Measurements from ENCODE around the gene FCGR3B.
"Not testable (repeated sequence)": the region's sequence is repeated elsewhere in the genome, so short reads cannot be mapped to it uniquely, and the experiment has no call there.

Gene FCGR3B

DNA sequence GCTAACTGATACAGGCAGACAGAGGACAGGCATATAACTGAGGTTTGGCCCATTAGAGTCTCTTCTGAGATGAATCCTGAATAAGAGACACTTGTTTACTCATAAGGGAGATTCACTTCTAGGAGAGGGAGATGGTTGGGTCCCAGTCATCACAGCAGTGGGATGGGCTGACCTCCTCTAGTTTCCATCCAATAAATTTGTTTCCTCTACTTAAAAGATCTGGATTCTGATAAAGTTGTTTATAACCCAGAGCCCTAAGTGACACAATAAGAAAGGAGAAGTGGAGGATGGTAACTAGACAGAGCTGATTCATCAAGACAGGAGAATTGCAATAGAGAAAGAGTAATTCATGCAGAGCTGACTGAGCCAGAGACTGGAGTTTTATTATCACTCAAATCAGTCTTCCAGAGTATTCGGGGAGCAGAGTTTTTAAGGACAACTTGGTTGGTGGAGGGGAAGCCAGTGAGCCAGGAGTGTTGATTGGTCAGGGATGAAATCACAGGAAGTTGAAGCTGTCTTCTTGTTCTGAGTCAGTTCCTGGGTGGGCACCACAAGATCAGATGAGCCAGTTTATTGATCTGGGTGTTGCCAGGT lies 5.3 kb upstream of the FCGR3B start:
- DNase-seq; H3K36me3 ChIP-seq (replicated peaks); H3K27me3 ChIP-seq (replicated peaks); H3K27ac ChIP-seq; in situ Hi-C loops (cut with HindIII; ENCODE audit: low pct_ligation_motif_present, low sequenced_read_pairs); H3K4me3 ChIP-seq (ENCODE audit: low read depth, low read length): not testable (repeated sequence)

DNA sequence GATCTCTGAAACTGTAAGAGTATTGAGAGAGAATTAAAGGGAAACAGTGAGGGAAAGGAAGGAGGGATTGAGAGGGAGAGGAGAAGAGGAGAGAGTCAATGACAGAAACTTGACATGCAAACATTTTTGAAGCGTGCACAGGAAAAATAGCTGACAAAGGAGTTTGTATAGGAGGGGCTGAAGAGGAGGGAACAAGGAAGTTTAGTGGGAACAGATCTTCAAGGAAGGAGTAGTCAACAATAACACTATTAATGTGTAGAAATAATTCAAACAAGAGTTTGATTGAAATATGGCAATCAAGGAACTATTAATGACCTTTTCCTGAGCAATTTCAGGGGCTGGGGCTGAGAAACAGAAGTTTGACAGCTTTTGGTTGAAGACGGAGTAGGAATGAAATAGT lies 4.0 kb upstream of the FCGR3B start:
- H3K27ac ChIP-seq; in situ Hi-C loops (cut with HindIII; ENCODE audit: low pct_ligation_motif_present, low sequenced_read_pairs); H3K27me3 ChIP-seq (replicated peaks); DNase-seq; H3K4me3 ChIP-seq (ENCODE audit: low read depth, low read length); H3K36me3 ChIP-seq (replicated peaks): not testable (repeated sequence)

DNA sequence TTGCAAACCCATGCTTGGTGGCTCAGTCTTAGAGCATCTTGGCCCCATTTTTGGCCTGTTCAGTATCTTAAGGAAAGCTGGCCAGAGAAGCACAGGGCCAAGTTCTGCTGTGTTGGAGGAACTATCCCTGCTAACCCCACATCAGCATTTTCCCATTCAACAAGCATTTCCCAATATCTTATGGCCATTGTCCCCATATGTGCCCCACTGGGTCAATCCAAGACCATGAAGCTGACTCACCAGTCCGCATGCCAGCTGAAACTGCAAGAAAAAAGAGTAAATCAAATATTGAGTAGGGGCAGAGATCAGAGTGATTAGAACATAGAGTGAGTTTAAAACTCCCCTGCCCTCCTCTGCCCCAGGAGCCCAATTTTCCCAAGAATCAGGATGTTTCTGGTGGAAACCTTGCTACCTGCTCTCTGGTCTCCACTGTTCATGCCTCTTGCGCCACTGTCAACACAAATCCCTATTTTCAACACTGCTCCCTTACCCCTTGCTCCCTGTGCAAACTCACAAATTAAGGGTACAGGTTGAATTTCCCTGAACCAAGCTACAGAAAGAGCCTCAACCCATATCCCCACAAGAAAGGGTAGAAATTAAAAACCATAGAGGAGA lies 741 bp downstream of the FCGR3B start:
- H3K27ac ChIP-seq; H3K27me3 ChIP-seq (replicated peaks); H3K4me3 ChIP-seq (ENCODE audit: low read depth, low read length); H3K36me3 ChIP-seq (replicated peaks); DNase-seq; in situ Hi-C loops (cut with HindIII; ENCODE audit: low pct_ligation_motif_present, low sequenced_read_pairs): not testable (repeated sequence)

DNA sequence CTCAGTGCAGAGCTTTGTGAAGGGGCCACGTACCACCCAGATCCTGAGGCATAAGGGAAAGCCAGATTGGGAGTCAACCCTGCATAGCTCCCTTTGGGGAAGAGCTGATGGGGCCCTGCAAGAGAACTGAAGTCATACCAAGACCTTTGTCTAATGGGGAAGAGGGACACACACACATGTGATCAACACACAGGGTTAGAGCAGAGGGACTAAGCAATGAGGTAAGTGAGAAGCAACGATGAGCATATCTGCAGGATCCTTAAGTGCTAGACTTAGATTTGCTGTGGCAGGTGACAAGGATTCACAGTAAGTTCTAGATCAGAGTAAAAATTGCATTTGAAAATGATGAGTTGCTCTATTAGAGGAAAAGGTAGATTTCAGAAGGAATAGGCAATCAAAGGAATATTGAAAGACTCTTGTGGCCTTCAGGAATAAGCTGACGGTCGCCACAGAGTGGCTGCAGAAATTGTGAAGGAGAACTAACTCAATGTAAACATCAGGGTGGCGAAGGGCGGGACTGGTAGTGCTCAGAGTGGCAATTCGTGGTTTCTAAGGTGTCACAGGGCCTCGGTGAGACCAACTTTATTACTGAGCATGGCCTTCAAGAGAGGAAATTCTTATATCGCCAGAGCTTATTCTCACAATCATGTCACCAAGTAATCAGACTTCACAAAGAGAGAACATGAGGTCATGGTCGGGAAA lies 4.4 kb downstream of the FCGR3B start:
- H3K27me3 ChIP-seq (replicated peaks); DNase-seq; H3K4me3 ChIP-seq (ENCODE audit: low read depth, low read length); H3K27ac ChIP-seq; in situ Hi-C loops (cut with HindIII; ENCODE audit: low pct_ligation_motif_present, low sequenced_read_pairs); H3K36me3 ChIP-seq (replicated peaks): not testable (repeated sequence)

DNA sequence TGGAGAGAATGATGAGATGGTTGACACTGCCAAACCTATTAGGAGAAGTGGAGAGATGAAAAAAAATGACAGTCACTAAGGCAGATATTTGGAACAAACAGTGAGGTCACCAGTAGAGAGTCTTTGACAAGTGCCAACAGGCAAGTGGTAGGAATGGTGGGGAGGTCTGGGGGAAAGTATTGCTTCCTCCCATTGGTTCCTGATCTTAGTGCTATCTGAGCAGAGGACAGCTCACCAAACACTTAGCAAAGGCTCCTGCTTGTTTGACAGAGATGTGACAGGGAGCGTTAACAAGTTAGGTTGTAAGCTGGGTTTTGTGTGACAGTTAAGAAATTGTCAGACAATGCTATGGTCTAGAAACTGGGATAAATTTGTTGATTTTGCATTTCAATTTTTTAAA lies 6.4 kb downstream of the FCGR3B start:
- H3K36me3 ChIP-seq (replicated peaks); H3K27ac ChIP-seq; H3K27me3 ChIP-seq (replicated peaks); in situ Hi-C loops (cut with HindIII; ENCODE audit: low pct_ligation_motif_present, low sequenced_read_pairs); H3K4me3 ChIP-seq (ENCODE audit: low read depth, low read length); DNase-seq: not testable (repeated sequence)

DNA sequence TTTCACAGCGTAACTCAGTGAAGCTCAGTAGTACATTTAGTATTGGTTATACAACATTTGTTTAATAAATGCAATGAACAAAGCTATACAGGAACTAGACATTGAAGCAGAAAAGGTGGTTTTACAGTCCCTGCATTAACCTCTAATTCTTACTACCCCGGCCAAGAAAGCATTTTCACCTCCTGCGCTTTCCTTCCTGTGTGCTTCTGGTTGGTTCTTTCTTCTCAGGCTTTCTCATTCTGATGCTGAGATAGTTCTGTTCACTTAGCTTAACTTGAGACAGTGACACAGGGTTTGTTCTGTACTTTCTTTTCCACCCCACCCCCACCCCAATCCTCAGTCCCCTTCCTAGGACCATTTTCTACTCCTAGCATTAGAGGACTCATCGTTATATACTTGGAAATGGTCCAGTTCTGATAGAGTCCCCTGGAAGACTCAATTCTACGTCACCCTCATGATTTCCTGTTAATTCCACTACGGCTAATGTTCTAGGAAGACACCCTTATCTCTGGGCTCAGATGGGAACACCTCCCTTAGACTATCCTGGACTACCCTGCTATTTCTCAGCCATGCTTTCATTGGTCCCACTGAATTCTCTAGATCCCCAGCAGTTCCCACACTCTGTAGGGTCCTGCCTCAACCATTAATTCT lies 7.5 kb downstream of the FCGR3B start:
- H3K4me3 ChIP-seq (ENCODE audit: low read depth, low read length); in situ Hi-C loops (cut with HindIII; ENCODE audit: low pct_ligation_motif_present, low sequenced_read_pairs); H3K27ac ChIP-seq; DNase-seq; H3K36me3 ChIP-seq (replicated peaks); H3K27me3 ChIP-seq (replicated peaks): not testable (repeated sequence)

DNA sequence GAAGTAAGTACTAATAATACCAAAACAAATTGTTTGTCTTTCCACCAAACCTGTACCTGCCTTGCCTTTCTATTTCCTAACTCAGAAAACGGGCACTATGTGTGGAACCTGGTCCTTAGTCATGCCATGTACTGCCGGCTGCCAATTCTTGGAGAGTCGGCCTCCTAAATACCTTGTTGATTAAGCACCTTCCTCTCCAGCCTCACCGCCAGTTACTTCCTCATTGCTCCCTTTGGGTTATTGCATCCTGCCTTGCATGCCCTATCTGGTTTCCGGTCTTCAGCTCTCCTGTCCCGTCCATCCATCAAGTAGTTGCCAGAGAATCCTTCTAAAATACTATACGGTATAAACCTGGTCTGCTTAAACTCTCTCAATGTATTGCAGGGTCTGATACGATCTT lies 8.9 kb downstream of the FCGR3B start:
- H3K36me3 ChIP-seq (replicated peaks); H3K4me3 ChIP-seq (ENCODE audit: low read depth, low read length); in situ Hi-C loops (cut with HindIII; ENCODE audit: low pct_ligation_motif_present, low sequenced_read_pairs); H3K27me3 ChIP-seq (replicated peaks); DNase-seq; H3K27ac ChIP-seq: not testable (repeated sequence)

DNA sequence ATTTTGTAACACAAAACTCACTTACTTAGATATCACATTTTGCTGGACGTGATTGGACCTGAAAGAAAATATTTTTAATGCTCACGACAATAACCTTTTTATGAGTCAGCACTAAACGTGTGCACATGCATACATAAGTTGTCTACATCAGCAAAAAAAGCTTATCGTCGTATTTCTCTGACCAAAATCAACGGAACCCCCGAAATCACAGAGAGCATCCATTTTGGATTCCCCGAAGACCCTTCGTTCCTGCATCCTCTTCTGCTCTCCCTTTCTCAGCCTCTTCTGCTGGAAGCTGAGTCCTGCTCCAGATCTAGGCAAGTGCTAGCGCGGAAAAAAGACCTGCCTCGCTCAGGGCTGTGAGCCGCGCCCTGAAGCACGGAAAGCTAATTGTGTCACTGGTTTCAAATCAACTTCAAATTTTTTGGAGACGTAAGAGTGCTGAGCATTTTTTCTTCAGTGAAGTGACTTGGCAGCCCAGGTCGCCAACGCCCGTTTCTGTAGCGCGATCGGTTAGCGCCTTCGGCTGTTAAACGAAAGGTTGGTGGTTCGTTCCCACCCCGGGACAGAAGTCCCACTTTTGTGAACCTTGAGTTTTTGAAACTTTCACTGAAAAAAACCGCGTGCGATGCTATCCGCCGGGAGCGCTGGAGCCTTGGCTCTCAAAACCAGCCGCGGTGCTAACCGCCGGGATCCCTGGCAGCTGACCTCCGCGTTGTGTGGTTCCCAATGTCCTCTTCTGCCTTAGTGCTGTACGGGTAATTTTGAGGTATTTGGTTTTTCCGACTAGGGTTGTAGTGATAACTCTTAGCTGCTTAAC lies 9.6 kb downstream of the FCGR3B start:
- peak overlapping the region; percentile 69 for H3K4me3 ChIP-seq (ENCODE audit: low read depth, low read length)

DNA sequence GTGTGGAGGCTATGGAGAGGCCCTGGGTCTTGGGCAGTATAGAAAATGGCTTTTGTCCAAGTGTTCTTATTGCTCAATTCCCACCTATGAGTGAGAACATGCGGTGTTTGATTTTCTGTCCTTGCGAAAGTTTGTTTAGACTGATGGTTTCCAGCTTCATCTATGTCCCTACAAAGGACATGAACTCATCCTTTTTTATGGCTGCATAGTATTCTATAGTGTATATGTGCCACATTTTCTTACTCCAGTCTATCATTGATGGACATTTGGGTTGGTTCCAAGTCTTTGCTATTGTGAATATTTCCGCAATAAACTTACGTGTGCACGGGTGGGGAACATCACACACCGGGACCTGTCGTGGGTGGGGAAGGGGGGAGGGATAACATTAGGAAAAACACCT lies 10.6 kb downstream of the FCGR3B start:
- H3K27ac ChIP-seq; DNase-seq; H3K36me3 ChIP-seq (replicated peaks); H3K4me3 ChIP-seq (ENCODE audit: low read depth, low read length); in situ Hi-C loops (cut with HindIII; ENCODE audit: low pct_ligation_motif_present, low sequenced_read_pairs); H3K27me3 ChIP-seq (replicated peaks): not testable (repeated sequence)

More for the DNA sequence above, 9.6 kb downstream of the FCGR3B start:
- peak; percentile 91 for DNase-seq
- H3K27me3 ChIP-seq (replicated peaks); in situ Hi-C loops (cut with HindIII; ENCODE audit: low pct_ligation_motif_present, low sequenced_read_pairs); H3K36me3 ChIP-seq (replicated peaks): not testable (repeated sequence)
- peak overlapping the region; percentile 7 for H3K27ac ChIP-seq

DNA sequence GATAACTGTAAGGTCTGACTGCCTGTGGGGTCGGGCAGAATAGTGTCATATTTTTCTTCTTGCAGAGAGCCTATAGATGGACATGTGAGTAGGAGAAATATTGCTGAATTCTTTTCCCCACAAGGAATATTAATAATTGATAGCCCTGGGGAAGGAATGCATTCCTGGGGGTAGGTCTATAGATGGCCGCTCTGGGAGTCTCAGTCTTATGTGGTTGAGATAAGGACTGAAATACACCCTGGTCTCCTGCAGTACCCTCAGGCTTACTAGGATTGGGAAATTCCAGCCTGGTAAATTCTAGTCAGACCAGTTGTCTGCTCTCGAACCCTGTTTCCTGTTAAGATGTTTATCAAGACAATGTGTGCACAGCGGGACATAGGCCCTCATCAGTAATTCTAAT lies 12.5 kb downstream of the FCGR3B start:
- in situ Hi-C loops (cut with HindIII; ENCODE audit: low pct_ligation_motif_present, low sequenced_read_pairs); DNase-seq; H3K27me3 ChIP-seq (replicated peaks); H3K36me3 ChIP-seq (replicated peaks); H3K27ac ChIP-seq; H3K4me3 ChIP-seq (ENCODE audit: low read depth, low read length): not testable (repeated sequence)

DNA sequence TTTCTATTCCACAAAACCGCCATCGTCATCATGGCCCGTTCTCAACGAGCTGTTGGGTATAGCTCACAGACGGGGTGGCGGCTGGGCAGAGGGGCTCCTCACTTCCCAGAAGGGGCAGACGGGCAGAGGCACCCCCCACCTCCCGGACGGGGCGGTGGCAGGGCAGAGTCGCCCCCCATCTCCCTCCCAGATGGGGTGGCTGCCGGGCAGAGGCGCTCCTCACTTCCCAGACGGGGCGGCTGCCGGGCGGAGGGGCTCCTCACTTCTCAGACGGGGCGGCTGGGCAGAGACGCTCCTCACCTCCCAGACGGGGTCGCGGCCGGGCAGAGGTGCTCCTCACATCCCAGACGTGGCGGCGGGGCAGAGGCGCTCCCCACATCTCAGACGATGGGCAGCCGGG lies 14.6 kb downstream of the FCGR3B start:
- in situ Hi-C loops (cut with HindIII; ENCODE audit: low pct_ligation_motif_present, low sequenced_read_pairs) = not testable (repeated sequence)

DNA sequence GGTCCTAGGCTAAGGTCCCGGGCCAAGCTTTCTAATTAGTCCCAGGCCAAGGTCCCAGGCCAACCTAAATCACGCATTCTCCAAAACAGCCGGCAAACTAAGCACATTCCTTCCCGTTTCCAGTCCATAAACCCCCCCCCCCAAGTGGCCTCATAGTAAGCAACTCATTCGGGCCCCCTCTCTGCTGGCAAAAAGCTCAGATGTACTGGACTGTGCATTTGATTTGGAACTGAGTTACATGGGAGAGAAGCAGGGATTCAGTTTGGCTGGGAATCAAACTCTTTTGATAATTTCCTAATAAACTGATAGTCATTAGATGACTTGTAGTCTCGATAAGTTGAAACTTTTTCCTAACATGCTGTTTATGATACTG lies 17.8 kb downstream of the FCGR3B start:
- Histone ChIP-seq H3K4me3 (ENCODE audit: low read depth, low read length) (peak overlapping the region; percentile 39), H3K27ac (peak overlapping the region; percentile 59)
- DNase-seq = peak; percentile 17
- H3K27me3 ChIP-seq (replicated peaks); H3K36me3 ChIP-seq (replicated peaks); in situ Hi-C loops (cut with HindIII; ENCODE audit: low pct_ligation_motif_present, low sequenced_read_pairs): not testable (repeated sequence)

More for the DNA sequence above, 14.6 kb downstream of the FCGR3B start:
- H3K27ac ChIP-seq; DNase-seq; H3K27me3 ChIP-seq (replicated peaks); H3K36me3 ChIP-seq (replicated peaks); H3K4me3 ChIP-seq (ENCODE audit: low read depth, low read length): not testable (repeated sequence)

DNA sequence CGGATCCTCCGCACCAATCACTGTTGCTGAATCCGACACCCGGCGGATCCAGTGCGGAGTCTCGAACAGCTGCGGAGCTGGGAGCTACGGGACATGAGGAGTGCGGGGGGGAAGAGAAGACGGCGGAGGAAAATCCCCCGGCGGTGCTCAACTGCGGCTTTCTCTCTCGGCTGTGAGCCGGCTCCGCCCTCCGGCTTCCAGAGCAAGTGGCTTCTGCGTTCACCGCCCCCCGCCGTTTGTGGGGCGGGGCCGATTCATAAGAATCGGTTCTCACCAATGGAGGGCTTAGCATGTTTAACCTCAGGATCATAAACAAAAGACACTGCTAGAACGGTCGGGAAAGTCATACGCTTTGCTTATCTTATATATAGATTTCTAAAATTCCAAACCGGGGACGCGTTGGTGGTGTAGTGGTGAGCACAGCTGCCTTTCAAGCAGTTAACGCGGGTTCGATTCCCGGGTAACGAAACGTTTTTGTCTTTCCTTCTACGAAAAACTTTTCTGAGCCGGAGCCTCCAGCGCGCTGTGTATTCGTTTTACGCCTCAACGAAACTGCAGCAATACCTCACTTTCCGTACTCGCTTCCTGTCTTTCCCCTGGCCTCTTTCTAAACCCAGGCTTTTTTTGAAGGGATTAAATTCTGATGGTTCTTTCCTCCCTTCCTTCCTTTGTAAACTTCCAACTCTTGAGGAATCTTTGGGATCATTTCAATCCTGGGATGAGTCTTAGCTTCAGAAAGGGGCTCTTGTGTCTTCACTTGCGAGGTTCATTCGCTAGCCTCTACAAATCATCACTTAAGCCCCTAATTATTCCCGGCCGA lies 18.4 kb downstream of the FCGR3B start:
- peak overlapping the region; percentile 59 for H3K4me3 ChIP-seq (ENCODE audit: low read depth, low read length)
- peak overlapping the region; percentile 59 for H3K27ac ChIP-seq
- DNase-seq = peak; percentile 100
- H3K27me3 ChIP-seq (replicated peaks); in situ Hi-C loops (cut with HindIII; ENCODE audit: low pct_ligation_motif_present, low sequenced_read_pairs); H3K36me3 ChIP-seq (replicated peaks): not testable (repeated sequence)
